ENCODE data around the gene MYH9.

MYH9 gene

DNA sequence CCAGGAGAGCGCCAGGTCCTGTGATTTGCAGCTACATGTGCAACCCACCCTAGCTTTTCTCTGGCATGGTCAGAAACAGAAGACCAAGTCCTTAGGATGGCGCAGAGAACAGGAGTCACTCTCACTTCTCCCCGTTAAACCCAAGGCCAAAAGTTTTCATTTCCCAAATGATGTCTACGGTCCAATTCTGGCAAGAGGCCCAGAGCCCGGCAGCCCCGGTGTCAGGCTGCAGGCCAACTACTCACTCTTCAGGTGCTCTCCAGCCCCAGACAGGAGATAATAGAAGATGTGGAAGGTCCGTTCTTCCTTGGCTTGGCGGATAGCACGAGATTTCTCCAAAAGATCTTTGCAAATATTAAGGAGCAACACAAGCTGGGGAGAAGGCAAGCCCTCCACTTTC, 67.2 kb downstream of the MYH9 start:
- no peak overlapping the region for H3K4me3 ChIP-seq (ENCODE audit: low read depth, low read length)
- DNase-seq (ENCODE audit: low read depth): no peak
- TF ChIP-seq, protein P1, sequence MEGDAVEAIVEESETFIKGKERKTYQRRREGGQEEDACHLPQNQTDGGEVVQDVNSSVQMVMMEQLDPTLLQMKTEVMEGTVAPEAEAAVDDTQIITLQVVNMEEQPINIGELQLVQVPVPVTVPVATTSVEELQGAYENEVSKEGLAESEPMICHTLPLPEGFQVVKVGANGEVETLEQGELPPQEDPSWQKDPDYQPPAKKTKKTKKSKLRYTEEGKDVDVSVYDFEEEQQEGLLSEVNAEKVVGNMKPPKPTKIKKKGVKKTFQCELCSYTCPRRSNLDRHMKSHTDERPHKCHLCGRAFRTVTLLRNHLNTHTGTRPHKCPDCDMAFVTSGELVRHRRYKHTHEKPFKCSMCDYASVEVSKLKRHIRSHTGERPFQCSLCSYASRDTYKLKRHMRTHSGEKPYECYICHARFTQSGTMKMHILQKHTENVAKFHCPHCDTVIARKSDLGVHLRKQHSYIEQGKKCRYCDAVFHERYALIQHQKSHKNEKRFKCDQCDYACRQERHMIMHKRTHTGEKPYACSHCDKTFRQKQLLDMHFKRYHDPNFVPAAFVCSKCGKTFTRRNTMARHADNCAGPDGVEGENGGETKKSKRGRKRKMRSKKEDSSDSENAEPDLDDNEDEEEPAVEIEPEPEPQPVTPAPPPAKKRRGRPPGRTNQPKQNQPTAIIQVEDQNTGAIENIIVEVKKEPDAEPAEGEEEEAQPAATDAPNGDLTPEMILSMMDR (IDR thresholded peaks at IDR 0.05; ENCODE audit: insufficient read depth, low read depth, low read length, missing control alignments): no peak

DNA sequence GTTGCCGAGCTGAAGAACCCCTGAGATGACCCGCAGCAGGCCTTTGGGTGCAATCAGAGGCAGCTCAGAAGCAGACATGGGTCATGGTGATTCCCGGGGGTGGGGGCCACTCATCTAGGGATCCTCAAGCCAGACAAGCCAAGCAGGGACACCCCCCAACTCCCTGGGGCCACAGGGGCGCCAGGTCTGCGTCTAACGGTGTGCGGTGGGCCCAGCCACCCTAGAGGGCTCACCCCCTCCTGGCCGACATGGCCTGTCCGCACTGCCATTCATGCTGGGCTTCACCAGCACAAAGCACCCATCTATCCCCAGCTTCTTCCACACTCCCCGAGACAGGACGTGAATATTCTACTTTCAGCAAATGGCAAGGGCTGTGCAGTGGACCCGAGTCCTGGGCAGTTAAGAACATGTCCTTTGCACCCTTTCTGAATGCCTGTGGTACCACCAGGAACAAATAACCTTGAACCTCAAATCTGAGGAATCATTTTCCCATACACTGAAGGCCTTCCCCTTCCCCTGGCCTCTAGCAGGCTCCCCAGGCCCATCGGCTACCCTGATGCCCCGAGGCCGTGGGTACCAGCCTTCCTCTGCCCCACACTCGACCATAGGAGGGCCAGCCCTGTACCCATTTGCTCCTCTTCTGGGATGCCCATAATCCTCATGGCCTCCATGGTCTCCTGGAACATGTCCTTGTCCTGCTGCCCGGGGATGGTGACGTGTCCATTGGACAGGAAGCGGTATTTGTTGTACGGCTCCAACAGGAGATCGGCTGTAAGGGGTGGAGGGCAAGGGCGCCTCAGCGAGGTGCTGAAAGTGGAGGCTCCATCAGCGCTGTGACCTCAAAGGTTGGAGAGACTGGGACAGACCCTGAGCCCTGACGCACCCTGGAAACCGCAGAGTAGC, 67.9 kb downstream of the MYH9 start:
- no peak overlapping the region for H3K4me3 ChIP-seq (ENCODE audit: low read depth, low read length)
- no peak for DNase-seq (ENCODE audit: low read depth)
- TF ChIP-seq, protein P1 (IDR thresholded peaks at IDR 0.05; ENCODE audit: insufficient read depth, low read depth, low read length, missing control alignments): no peak

DNA sequence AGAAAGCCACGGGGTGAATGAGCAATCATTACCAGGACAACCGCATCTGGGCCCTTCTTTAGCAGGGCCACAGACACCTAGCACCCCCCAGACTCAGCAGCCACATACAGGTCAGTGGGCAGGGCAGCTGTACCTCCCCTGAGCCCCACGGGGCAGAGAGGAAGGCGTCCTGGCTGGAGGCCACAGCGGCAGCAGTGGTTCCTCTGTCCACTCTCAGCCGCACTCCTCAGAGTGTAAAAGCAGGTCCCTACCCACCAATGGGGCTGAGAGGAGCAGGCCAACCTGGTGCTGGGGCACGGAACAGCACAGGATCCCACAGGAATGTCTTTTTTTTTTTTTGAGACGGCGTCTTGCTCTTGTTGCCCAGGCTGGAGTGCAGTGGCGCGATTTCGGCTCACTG, 69.3 kb downstream of the MYH9 start:
- no peak for DNase-seq (ENCODE audit: low read depth)
- no peak overlapping the region for H3K4me3 ChIP-seq (ENCODE audit: low read depth, low read length)
- TF ChIP-seq, protein P1 (IDR thresholded peaks at IDR 0.05; ENCODE audit: insufficient read depth, low read depth, low read length, missing control alignments): no peak

DNA sequence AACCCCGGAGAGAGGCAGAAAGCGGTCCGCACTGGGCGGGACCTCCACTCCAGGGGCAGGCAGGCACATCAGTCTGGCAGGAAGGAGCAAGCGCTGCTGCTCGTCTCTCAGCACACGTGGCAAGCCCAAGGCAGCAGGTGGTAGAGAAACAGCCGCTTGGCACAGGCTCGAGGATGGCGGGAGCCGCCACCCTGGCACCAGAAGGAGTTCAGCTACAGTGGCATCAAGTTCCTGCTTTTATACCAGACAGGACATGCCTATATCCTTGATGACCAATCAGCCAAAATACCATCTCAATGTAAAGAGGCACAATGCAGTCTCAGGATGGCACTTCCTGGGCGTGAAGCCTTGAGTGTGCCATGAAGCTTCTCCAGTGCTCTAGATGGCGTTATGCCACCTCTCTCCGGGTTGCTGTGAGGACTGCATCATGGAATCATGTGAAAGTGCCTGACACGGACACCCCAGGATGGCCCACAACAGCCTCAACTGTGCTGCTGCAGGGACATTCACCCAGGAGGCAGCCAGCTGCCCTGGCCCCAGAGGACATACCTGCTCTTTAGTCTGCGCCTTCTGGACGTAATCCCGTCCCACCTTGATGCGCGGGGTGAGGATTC, 70.0 kb downstream of the MYH9 start:
- TF ChIP-seq, protein P1 (IDR thresholded peaks at IDR 0.05; ENCODE audit: insufficient read depth, low read depth, low read length, missing control alignments): no peak
- no peak overlapping the region for H3K4me3 ChIP-seq (ENCODE audit: low read depth, low read length)
- no peak for DNase-seq (ENCODE audit: low read depth)

DNA sequence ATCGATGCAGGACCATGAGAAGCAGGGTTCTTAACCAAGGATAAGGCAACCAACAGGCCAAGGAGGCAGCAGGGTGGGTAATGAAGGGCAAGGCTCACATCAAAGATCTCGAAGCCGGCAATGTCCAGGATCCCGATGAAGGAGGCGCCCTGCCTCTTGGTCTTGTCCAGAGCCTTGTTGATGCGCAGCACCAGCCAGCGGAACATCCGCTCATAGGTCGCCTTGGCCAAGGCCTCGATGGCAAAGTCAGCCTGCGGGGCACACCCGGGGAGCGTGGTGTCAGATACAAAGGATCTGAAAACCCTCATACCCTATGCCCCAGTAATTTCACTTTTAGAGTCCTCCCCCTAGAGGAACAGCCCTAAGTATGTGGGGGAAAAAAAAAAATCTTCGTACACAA, 71.3 kb downstream of the MYH9 start:
- no peak for DNase-seq (ENCODE audit: low read depth)
- no peak overlapping the region for H3K4me3 ChIP-seq (ENCODE audit: low read depth, low read length)
- TF ChIP-seq, protein P1 (IDR thresholded peaks at IDR 0.05; ENCODE audit: insufficient read depth, low read depth, low read length, missing control alignments): no peak

DNA sequence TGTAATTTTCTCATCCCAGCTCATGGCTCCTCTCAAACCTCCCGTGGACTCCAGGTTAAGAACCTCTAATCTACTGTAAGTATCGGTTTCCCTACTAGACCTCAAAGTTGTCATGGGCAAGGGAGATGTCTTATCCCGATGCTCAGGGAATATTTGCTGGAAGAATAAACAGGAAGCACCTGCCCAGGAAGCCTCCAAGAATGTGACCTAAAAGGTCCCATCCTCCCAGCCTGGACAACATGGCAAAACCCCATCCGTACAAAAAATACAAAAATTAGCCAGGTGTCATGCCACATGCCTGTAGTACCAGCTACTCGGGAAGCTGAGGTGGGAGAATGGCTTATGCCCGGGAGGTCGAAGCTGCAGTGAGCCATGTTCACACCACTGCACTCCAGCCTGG, 72.4 kb downstream of the MYH9 start:
- TF ChIP-seq, protein P1 (IDR thresholded peaks at IDR 0.05; ENCODE audit: insufficient read depth, low read depth, low read length, missing control alignments): no peak
- H3K4me3 ChIP-seq (ENCODE audit: low read depth, low read length): no peak overlapping the region
- no peak for DNase-seq (ENCODE audit: low read depth)

Data from GM12865 (cell line).